SH-SY5Y (cell line): Measurements from ENCODE around the gene PI4K2A.

Experiments used
- GATA2 ChIP-seq: IDR thresholded peaks from 2 replicates; pipeline ENCODE4 v1.6.1; 2011; ENCODE audit warnings: mild to moderate bottlenecking, low read depth, low read length
- GATA3 ChIP-seq: IDR thresholded peaks from 2 replicates; pipeline ENCODE4 v1.6.1; 2011; ENCODE audit warnings: low read depth, mild to moderate bottlenecking, low read length, moderate library complexity

- TF ChIP-seq GATA2 (no peak), GATA3 (no peak)
Measured at GRCh38 chr10:97707134-97707861, 66.8 kb downstream of the PI4K2A start.
